ENCODE measurements around the gene DAD1. TPM values are rescaled to one million over a fixed set of nuclear protein-coding genes. Genes with fewer than 3 reads are reported as not detected.

The DAD1 gene
- total and polyA plus RNA-seq, 2 of the 8 experiments (the other 6 are each of a cell fraction or from before 2014, with no cell fraction given) = 131 to 440 TPM

- H4K5ac ChIP-seq (ENCODE audit: insufficient read length, low read depth, low read length) = peak overlapping the region; percentile 75
- no peak overlapping the region for H3K4ac ChIP-seq (replicated peaks; ENCODE audit: insufficient read length, low read depth, low read length)
- H3K23me2 ChIP-seq (ENCODE audit: low read depth, low read length) = no peaks in the 10 kb centered on the region
- no peaks in the 10 kb centered on the region for H3K79me2 ChIP-seq (ENCODE audit: control insufficient read depth in 1 of 2, insufficient read depth in 2 of 2, low read length in 2 of 2)
- no peak overlapping the region for H3K14ac ChIP-seq (ENCODE audit: insufficient read length)
- H2BK12ac ChIP-seq (ENCODE audit: low read depth, low read length) = no peak overlapping the region
- H4K8ac ChIP-seq (ENCODE audit: extremely low read depth, insufficient read depth, low read length) = no peak overlapping the region
- H3K4me3 ChIP-seq (ENCODE audit: extremely low read depth in 1 of 4, insufficient read depth in 2 of 4, low read depth in 3 of 4, low read length in 4 of 4) = peak overlapping the region in 2 of 4 experiments; percentile 30 to 51; a peak in 3 of 8 replicates
- H3K56ac ChIP-seq (replicated peaks; ENCODE audit: insufficient read length, low read depth, low read length) = no peak overlapping the region
- POLR2A ChIA-PET (ENCODE audit: partially characterized antibody) = interaction anchor here (1.7 kb wide), 1 partner anchor 10 kb away, joined by 4 read pairs; no protein-coding TSS in a partner anchor
- no peak overlapping the region for H2BK15ac ChIP-seq (ENCODE audit: low read length)
- peak overlapping the region; percentile 81; the same call in 1 of the 2 replicates for H3K18ac ChIP-seq (ENCODE audit: extremely low read depth, low read length)
- DNase-seq (ENCODE audit: low read depth in 1 of 2, low spot score in 2 of 2) (peak; percentile 51 to 97), FAIRE-seq (no peak)
- no peak overlapping the region; a peak in 2 of 7 replicates for H3K9ac ChIP-seq (replicated peaks in 1 of 4; ENCODE audit: extremely low read depth in 1 of 4, low read depth in 3 of 4, low read length in 3 of 4)
- H2AK5ac ChIP-seq (ENCODE audit: low read depth, low read length) = no peak overlapping the region
- no peak overlapping the region for H2BK20ac ChIP-seq (ENCODE audit: low read length)
- peak overlapping the region; percentile 77 for H4K91ac ChIP-seq (replicated peaks; ENCODE audit: insufficient read length, low read length)
- peak overlapping the region; percentile 37; the same call in 1 of the 2 replicates for H3K27ac ChIP-seq (ENCODE audit: low read depth, low read length)
- peak overlapping the region; percentile 90; the same call in 1 of the 2 replicates for H2BK5ac ChIP-seq (ENCODE audit: low read depth, low read length)
- H3K27me3 ChIP-seq (replicated peaks in 1 of 4; ENCODE audit: control insufficient read depth in 3 of 4, extremely low read depth in 1 of 4, insufficient read depth in 3 of 4, low read length in 3 of 4) = no peaks in the 10 kb centered on the region
- no peaks in the 10 kb centered on the region for H3K9me3 ChIP-seq (ENCODE audit: insufficient read depth in 2 of 2, low read depth in 1 of 2, low read length in 1 of 2)
- no peak overlapping the region for H2BK120ac ChIP-seq (replicated peaks; ENCODE audit: low read depth, low read length)
- H4K20me1 ChIP-seq (replicated peaks in 1 of 2; ENCODE audit: control insufficient read depth in 1 of 2, insufficient read depth in 2 of 2, low read length in 2 of 2) = no peaks in the 10 kb centered on the region
- CTCF ChIA-PET (ENCODE audit: partially characterized antibody) = interaction anchor here (0.7 to 3.5 kb wide), 45 partner anchors 9 to 1218 kb away, joined by 3 to 38 read pairs (median 4); partner anchors contain the start of gene LRP10
- H3K4me1 ChIP-seq (replicated peaks in 1 of 4; ENCODE audit: control insufficient read depth in 3 of 4, insufficient read depth in 4 of 4, low read length in 3 of 4) = peaks cover 2 to 10% (median 6%) of the 10 kb centered on the region in 4 experiments; a peak in 6 of 7 replicates
- H2AFZ ChIP-seq (ENCODE audit: low read length) = peak overlapping the region; percentile 86
- 20% methylated on average over 28 of the region's 28 CpGs; no CpG with 5 or more reads in 1 of the 2 experiments for WGBS, 2 experiments (ENCODE audit: extremely low coverage in 1 of 2, insufficient coverage in 1 of 2, insufficient read length in 1 of 2, insufficient replicate concordance in 2 of 2, low coverage in 1 of 2, low lambda C conversion rate in 2 of 2, missing lambda C conversion rate in 1 of 2)
- H3K4me2 ChIP-seq (ENCODE audit: insufficient read depth in 1 of 2, low read depth in 2 of 2, low read length in 2 of 2) = peak overlapping the region in 1 of 2 experiments; percentile 62; a peak in 3 of 4 replicates
- H3K36me3 ChIP-seq (ENCODE audit: control insufficient read depth in 2 of 4, insufficient read depth in 4 of 4, low read length in 3 of 4) = no peaks in the 10 kb centered on the region
- H3K79me1 ChIP-seq (ENCODE audit: low read depth, low read length) = no peaks in the 10 kb centered on the region
- no peak overlapping the region for H3K23ac ChIP-seq (ENCODE audit: insufficient read length)
- TF ChIP-seq JUND (IDR thresholded peaks at IDR 0.05; ENCODE audit: low read length) (0 out of 2 replicates have a peak, but pooled peaks have one; percentile 47), TAF1 (IDR thresholded peaks at IDR 0.05; ENCODE audit: low read depth, low read length) (peak; percentile 55; the same call in 1 of the 2 replicates), CBX5 (IDR thresholded peaks at IDR 0.05; ENCODE audit: low read depth, low read length) (no peak), SRF (IDR thresholded peaks at IDR 0.05; ENCODE audit: low read depth, low read length) (no peak), RAD21 (IDR thresholded peaks at IDR 0.05 in 1 of 2, conservative IDR thresholded peaks at IDR 0.05 in 1 of 2; ENCODE audit: low read depth in 2 of 2, low read length in 2 of 2) (peak; percentile 78 to 80), HDAC6 (IDR thresholded peaks at IDR 0.05; ENCODE audit: low read depth, low read length) (no peak), CBX8 (IDR thresholded peaks at IDR 0.05; ENCODE audit: borderline replicate concordance, low read depth, low read length) (no peak), HDAC2 (IDR thresholded peaks at IDR 0.05; ENCODE audit: borderline replicate concordance in 1 of 2, low read depth in 2 of 2, low read length in 2 of 2) (no peak), GTF2F1 (IDR thresholded peaks at IDR 0.05; ENCODE audit: borderline replicate concordance, low read depth, low read length) (no peak), POLR2AphosphoS5 (IDR thresholded peaks at IDR 0.05; ENCODE audit: low read depth, low read length) (no peak), CREB1 (IDR thresholded peaks at IDR 0.05) (peak; percentile 53; the same call in 1 of the 2 replicates), NANOG (IDR thresholded peaks at IDR 0.05; ENCODE audit: insufficient read depth, low read depth, low read length, poor library complexity, severe bottlenecking) (no peak)
Measured at GRCh38 chr14:22556990-22557623, 31.9 kb downstream of the DAD1 start.
